Suppressor macrophage treated with lipopolysaccharide for 1 hour (primary cell): ENCODE data around the gene CUX1.
"Not testable (repeated sequence)": the region's sequence is repeated elsewhere in the genome, so short reads cannot be mapped to it uniquely, and the experiment has no call there.

Experiments
- DNase-seq, 3 donors: peaks; one replicate each; pipeline ENCODE4 v3.0.0-alpha.2; 2020 to 2022

The CUX1 gene

GRCh38 chr7:101817471-101818286 lies at the start of gene CUX1:
CUX1 (plus strand) TSS chr7:101817626; CDS start chr7:101817640, 14 bp downstream.
- peak; percentile 43 to 70 (median 69) for DNase-seq

GRCh38 chr7:101768280-101768679 lies 49.1 kb upstream of the CUX1 start:
- DNase-seq: no peak

- no peak for DNase-seq
Observed at GRCh38 chr7:101770466-101770865, 47.0 kb upstream of the CUX1 start.

- DNase-seq: peak; percentile 47 to 60 (median 53)
Observed at GRCh38 chr7:101772508-101773211, 44.8 kb upstream of the CUX1 start.

GRCh38 chr7:101775181-101775580 lies 42.2 kb upstream of the CUX1 start:
- no peak for DNase-seq

- no peak for DNase-seq
Observed at GRCh38 chr7:101778026-101778580, 39.3 kb upstream of the CUX1 start.

- DNase-seq: no peak
Observed at GRCh38 chr7:101779267-101779666, 38.2 kb upstream of the CUX1 start.

- DNase-seq: no peak
Observed at GRCh38 chr7:101780281-101780680, 37.1 kb upstream of the CUX1 start.

GRCh38 chr7:101781439-101781838 lies 36.0 kb upstream of the CUX1 start:
- DNase-seq: no peak

GRCh38 chr7:101782476-101782875 lies 35.0 kb upstream of the CUX1 start:
- no peak for DNase-seq

GRCh38 chr7:101782896-101783295 lies 34.5 kb upstream of the CUX1 start:
- DNase-seq: no peak

- no peak for DNase-seq
Observed at GRCh38 chr7:101783381-101784181, 33.8 kb upstream of the CUX1 start.

GRCh38 chr7:101784292-101785127 lies 32.9 kb upstream of the CUX1 start:
- DNase-seq: peak; percentile 75 to 83 (median 79)

- no peak for DNase-seq
Observed at GRCh38 chr7:101787864-101788263, 29.6 kb upstream of the CUX1 start.

GRCh38 chr7:101788517-101788916 lies 28.9 kb upstream of the CUX1 start:
- no peak for DNase-seq

GRCh38 chr7:101790566-101791293 lies 26.7 kb upstream of the CUX1 start:
- no peak for DNase-seq

- DNase-seq: no peak
Observed at GRCh38 chr7:101792051-101792681, 25.3 kb upstream of the CUX1 start.

- not testable (repeated sequence) for DNase-seq
Observed at GRCh38 chr7:101792682-101793071, 24.7 kb upstream of the CUX1 start.

GRCh38 chr7:101795461-101795860 lies 22.0 kb upstream of the CUX1 start:
- no peak for DNase-seq

GRCh38 chr7:101798173-101798572 lies 19.3 kb upstream of the CUX1 start:
- peak in 1 of 3 donors; percentile 18 for DNase-seq
